Right kidney (tissue), 9 donors: Measurements from ENCODE around the gene UBE2Q2.
"Not testable (repeated sequence)": the region's sequence is repeated elsewhere in the genome, so short reads cannot be mapped to it uniquely, and the experiment has no call there.

Experiments used
- DNase-seq: peaks from one replicate; pipeline ENCODE4 v3.0.0-alpha.2; 2016
- long read RNA-seq, 8 donors: transcript quantifications; one replicate each; lab custom pipeline, GENCODE V29; 2026

UBE2Q2 gene
- long read RNA-seq, donor 1, transcript UBE2Q2-201 (13 exons, 3,130 nt), result major isoform, 8 of 9 reads
- long read RNA-seq, donor 1, partial matches to known transcripts, result 0 of 9 reads
- long read RNA-seq, donor 1, other reads (novel, unspliced or antisense), result 0 of 9 reads
- long read RNA-seq, donor 2, partial matches to known transcripts, result 0 of 4 reads
- long read RNA-seq, donor 2, other reads (novel, unspliced or antisense), result 0 of 4 reads
- long read RNA-seq, donor 3, partial matches to known transcripts, result 0 of 3 reads
- long read RNA-seq, donor 3, other reads (novel, unspliced or antisense), result 0 of 3 reads
- long read RNA-seq, donor 4, transcript UBE2Q2-201 (13 exons, 3,130 nt), result major isoform, 5 of 10 reads
- long read RNA-seq, donor 4, partial matches to known transcripts, result 5 of 10 reads
- long read RNA-seq, donor 4, other reads (novel, unspliced or antisense), result 0 of 10 reads
- long read RNA-seq, donor 5, partial matches to known transcripts, result 8 of 14 reads
- long read RNA-seq, donor 5, other reads (novel, unspliced or antisense), result 0 of 14 reads
- long read RNA-seq, donor 6, transcript UBE2Q2-201 (13 exons, 3,130 nt), result major isoform, 9 of 10 reads
- long read RNA-seq, donor 6, partial matches to known transcripts, result 0 of 10 reads
- long read RNA-seq, donor 6, other reads (novel, unspliced or antisense), result 0 of 10 reads
- long read RNA-seq, donor 7, result 0 reads
- long read RNA-seq, donor 8, transcript UBE2Q2-201 (13 exons, 3,130 nt), result major isoform, 7 of 10 reads
- long read RNA-seq, donor 8, partial matches to known transcripts, result 0 of 10 reads
- long read RNA-seq, donor 8, other reads (novel, unspliced or antisense), result 0 of 10 reads

DNA sequence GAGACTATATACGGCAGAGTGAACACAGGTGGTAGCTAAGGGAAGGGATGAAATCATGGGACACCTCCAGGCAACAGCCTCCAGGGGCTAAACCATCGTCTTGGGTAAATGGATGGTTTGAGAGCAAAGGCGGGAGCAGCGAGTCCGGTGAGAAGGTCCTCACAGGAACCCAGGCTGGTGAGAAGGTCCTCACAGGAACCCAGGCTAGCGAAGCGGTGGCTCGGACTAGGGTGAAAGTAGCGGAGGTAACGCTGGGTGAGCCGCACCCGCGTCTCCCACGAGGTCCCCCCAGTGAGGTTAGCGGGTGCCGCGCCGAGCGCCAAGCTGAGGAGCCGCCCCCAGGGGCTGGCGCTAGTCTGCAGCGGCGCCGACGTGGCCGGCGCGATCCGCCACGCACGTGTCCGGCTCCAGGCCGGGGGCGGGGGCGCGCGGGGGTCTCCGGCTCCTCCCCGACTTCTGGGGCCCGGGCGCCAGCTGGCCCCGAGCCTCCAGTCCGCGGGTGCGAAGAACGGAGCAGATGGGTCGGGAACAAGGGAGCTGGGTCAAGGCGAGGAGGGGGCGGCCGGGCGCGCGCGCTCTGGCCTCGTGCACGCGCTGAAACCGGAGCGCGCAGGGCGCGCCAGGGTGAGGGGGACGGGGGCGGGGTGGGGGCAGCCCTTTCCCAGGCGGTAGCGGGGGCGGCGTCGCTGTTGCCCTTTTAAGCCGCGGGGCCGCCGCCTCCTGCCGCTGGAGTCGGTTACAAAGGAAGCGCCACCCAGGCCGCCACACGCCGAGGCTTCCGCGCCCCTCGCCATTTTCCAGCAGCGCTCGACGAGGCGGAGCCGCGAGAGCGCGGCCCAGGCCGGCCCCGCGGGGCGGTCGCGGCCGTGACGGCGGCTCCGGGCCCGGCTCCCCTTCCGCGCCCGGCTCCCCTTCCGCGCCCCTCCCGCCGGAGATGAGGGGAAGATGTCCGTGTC, at the start of gene UBE2Q2:
Gene UBE2Q2 (plus strand): TSS at position 726 of the 956 bp plus-strand sequence. CDS start 220 bp downstream, at position 946.
- peak; percentile 90 for DNase-seq

DNA sequence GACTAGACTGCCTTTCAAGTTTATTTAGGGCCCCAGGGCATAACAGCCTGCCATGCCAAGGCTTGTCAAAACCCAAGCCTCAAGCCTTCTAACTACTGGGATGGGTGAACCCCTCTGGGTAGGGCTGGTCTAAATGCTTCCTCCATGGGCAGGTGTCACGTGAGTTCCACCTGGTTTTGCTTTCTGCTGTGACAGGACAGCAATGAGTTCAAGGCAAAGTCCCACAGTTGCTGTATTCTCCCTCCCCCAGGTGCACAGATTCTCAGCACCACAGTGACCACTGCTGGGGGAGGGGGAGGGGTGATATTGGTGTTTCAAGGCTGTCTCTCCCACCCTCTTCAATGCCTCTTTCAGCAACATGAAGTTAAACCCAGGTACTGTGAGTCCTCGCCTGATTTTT, 46.9 kb upstream of the UBE2Q2 start:
- no peak for DNase-seq

DNA sequence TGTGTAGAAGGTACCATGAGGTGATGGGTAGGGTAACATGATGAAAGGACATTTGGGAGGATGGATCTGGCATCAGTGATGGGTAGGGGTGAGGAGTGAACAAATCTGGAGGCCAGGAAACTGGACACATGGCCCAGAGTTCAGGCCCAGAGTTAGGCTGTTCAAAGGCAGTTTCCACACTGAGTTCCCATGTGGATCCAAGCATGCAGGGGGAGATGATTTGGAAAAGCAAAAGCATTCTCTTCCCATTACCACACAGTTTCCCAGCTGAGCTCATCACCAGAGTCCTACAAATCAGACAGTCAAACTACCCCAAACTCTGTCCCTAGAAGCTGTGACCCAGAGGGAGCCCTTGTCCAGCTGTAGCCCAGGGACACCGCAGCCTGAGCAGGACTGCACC, 46.1 kb upstream of the UBE2Q2 start:
- DNase-seq, result not testable (repeated sequence)

- no peak for DNase-seq
These were observed 44.1 kb upstream of the UBE2Q2 start for GRCh38 chr15:75799190-75799589.

DNA sequence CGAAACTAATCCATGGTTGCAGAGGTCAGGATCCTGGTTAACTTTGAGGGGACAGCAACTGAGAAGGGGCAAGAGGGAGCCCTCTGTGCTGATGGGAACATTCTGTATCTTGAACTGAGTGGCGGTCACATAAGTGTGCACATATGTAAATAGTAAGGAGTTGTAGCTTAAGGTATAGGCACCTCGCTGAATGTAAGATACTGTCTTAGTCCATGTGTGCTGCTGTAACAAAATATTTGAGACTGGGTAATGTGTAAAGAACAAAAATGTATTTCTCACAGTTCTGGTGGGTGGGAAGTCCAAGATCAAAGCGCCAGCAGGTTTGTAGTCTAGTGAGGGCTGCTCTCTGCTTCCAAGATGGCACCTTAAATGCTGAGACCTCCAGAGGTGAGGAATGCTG, 42.8 kb upstream of the UBE2Q2 start:
- not testable (repeated sequence) for DNase-seq

DNA sequence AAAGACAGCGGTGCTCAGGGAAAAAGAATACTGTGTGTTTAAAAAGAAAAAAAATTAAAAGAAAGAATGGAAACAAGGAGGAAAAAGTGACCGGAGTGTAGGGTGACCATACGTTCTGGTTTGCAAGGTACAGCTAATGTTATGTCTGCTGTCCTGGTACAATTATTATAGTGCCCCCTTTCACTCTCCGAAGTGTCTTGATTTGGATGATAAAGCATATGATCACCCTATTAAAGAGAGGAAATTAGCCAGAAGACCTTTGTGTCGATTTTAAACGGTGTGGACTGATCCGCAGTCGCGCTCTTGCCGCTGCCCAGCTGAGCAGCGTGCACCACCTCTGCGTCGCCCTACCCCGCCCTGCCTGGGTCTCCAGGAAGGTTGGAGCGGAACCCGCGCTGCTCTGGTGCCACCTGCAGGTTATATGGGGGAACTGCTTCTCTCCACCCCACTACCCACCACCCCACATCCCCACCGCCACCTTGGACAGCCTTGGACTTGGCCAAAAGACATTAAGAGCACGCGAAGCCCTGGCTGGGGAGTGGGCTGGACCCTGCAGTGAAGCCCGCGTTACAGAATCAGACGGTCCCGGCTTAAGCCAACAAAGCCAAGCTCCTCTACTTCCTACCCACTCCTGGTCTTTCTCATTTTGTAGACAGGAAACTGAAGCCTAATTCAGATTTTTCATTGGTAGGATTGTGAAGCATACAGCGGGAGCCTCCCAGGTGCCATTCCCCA, 41.2 kb upstream of the UBE2Q2 start:
- DNase-seq, result peak; percentile 66

- not testable (repeated sequence) for DNase-seq
These were observed 35.8 kb upstream of the UBE2Q2 start for GRCh38 chr15:75807486-75807885.

GRCh38 chr15:75808009-75808408, 35.2 kb upstream of the UBE2Q2 start:
- DNase-seq, result not testable (repeated sequence)

DNA sequence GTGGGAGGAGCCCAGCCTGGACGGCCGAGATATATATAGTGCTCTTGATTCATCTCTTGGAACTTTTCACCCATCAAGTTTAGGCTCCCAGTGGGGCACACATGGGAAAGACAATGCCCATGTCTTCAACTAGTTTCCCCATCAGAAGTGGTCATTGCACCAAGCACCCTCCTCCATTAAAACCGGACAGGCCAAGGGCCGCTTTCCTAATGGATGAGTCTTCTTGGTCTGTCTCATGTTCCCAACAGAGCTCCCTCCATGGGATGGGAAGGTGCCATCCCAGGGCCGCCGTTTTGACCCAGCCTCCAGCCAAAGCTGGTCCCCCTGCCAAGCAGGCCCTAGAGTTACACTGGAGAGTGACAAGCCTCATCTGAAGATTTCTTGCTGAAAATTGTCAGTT, 34.7 kb upstream of the UBE2Q2 start:
- no peak for DNase-seq

GRCh38 chr15:75809986-75810750, 33.1 kb upstream of the UBE2Q2 start:
- no peak for DNase-seq

GRCh38 chr15:75810874-75811498, 32.3 kb upstream of the UBE2Q2 start:
- DNase-seq, result no peak

GRCh38 chr15:75811626-75812025, 31.6 kb upstream of the UBE2Q2 start:
- no peak for DNase-seq

GRCh38 chr15:75814794-75815193, 28.5 kb upstream of the UBE2Q2 start:
- no peak for DNase-seq

DNA sequence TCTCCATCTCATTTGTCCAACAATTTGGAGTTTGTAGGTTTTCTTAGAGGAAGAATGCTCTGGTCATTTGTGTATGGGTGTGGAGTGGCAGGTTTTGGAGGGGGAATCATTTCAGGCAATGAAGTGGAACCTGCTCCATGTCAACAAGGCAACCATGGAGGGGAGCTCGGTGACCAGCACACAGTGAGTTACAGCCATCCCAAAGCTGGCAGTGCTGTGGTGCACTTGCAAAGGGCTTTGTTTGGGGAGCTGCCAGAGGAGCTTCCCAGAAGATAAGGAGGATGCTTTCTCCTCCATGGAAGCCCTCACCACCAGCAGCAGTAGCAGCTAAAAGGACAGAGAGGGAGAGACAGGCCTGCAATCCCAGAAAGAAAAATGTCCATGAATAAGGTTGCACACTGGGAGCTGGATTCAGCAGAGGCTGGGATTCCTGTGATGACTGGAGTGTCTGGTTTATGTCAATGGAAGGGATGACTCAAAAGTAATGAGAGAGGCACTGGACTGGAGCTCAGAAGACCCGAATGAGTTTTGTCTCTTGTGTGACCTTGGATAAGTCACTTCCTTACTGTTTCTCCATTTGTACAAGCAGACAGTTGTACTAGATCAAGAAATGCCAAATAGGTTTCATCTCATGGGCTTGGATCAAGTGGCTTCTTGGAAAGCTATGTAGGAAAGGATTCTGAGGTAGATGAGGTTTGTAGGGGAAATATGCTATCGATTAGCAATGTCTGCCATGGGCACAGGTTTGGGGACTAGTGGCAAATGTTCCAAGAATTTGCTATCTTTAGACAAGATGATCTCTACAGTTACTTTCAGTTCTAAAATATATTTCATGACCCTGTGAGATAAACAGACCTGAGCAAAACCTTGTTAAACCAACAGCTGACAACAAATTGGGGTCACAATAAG, 27.2 kb upstream of the UBE2Q2 start:
- DNase-seq, result no peak

GRCh38 chr15:75817138-75817935, 25.9 kb upstream of the UBE2Q2 start:
- no peak for DNase-seq

DNA sequence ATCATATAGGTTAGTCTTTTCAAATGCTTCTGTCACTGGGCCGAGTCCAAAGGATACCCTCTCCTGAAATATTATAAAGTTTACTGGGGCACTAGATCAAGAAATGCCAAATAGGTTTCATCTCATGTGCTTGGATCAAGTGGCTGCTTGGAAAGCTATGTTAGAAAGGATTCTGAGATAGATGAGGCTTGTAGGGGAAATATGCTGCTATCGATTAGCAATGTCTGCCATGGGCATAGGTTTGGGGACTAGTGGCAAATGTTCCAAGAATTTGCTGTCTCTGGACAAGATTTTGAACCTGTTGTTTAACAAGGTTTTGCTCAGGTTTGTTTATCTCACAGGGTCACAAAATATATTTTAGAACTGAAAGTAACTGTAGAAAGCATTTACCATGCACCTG, 23.0 kb upstream of the UBE2Q2 start:
- no peak for DNase-seq

- DNase-seq, result no peak
These were observed 21.4 kb upstream of the UBE2Q2 start for GRCh38 chr15:75821786-75822345.
